GM21529 (cell line): Measurements from ENCODE around the gene MYOT.
"Not testable (repeated sequence)": the region's sequence is repeated elsewhere in the genome, so short reads cannot be mapped to it uniquely, and the experiment has no call there.

Experiments used
- ATAC-seq: cut with Tn5 transposase; IDR thresholded peaks from one replicate; pipeline ENCODE4 v1.9.1; 2021; ENCODE audit not compliant: unreplicated experiment

The MYOT gene

DNA sequence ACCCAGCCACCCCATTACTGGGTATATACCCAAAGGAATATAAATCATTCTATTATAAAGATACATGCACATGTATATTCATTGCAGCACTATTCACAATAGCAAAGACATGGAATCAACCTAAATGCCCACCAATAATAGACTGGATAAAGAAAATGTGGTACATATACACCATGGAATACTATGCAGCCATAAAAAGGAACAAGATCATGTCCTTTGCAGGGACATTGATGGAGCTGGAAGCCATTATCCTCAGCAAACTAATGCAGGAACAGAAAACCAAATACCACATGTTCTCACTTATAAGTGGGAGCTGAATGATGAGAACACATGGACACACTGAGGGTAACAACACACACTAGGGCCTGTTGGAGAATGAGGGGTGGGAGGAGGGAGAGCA, 14.5 kb upstream of the MYOT start:
- ATAC-seq = not testable (repeated sequence)

DNA sequence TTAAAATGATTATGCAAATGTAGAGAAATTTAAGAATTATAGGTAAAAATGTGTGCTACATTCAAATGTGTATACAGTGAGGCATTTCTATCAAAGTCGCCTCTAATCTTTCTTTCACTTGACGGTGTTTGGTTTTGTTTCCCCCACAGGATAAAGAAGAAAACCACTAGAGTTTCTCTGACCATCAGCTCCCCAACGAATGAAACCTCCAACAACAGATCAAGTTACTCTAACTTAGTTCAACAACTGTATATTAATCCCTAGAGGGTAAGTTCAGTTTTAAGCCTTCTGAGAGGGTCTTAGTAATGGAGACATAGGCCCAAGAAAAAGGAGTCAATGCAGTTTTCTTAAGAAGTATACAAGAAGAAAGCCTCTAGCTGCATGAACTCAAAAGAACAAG, 11.5 kb upstream of the MYOT start:
- peak; percentile 41 for ATAC-seq

DNA sequence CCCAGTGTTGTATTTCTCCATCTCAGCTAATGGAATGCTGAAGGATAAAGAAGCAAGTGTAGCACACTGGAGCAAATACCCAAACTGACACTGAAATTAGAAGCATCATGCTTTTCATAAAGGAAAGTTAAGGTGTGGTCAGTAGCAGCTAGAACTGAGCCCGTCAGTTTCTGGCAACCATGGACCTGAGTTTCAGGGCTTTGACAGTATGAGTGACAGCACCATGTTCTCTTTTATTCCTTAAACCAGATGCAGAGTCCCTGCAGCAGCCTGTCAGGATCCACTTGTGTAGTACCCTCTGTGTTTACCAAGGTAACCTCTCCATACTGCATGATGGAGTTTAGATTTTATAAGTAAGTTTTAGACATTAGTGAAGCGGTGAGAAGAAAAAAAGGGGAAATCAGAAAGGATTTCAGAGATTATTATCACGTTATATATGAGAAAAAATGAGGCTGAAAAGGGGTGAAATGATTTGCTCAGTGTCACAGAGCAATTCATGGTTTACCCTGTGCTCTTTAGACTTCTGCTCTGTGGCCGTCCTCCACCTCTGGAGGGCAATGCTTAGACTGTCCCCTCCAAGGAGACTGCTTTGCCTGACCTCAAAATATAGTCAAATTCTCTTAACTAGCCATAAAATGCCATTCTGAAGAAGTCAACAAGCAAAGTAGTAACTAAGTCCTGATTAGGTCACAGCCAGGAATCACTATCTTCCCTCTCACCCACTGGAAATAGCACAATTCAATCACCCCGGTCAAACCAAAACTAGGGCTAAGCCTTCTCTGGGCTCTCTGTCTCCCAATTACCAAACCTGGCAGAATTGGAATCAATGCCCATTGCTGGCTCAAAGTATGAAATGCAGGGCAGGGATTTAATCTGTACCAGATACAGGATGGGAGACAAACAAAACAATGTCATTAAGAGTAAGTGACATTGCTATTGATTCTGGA, 10.5 kb upstream of the MYOT start:
- peak; percentile 42 for ATAC-seq

DNA sequence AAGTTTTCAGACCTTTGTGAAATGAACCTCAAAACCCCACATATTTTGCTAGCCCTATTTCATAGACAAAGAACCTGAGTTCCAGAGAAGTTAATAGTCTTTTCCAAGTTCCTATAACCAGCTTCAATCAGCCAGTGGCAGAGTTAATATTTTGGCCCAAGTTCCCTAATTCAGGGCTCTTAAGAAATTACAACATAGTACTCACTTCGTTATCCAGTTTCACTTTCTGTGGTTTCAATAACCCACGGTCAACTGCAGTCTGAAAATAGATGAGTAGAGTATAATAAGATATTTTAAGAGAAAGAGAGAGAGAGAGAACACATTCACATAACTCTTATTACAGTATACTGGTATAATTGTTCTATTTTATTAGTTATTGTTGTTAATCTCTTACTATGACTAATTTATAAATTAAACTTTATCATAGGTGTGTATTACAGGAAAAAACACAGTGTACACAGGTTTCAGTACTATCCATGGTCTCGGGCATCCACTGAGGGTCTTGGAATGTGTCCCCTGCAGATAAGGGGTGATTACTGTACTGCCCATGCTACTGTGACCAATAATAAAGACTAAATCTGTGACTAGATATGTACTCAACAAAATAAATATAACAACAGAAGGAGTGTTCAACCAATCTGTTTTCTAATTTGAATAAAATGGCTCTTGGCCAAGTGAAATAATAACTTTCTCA, 9.3 kb upstream of the MYOT start:
- ATAC-seq = peak; percentile 92

DNA sequence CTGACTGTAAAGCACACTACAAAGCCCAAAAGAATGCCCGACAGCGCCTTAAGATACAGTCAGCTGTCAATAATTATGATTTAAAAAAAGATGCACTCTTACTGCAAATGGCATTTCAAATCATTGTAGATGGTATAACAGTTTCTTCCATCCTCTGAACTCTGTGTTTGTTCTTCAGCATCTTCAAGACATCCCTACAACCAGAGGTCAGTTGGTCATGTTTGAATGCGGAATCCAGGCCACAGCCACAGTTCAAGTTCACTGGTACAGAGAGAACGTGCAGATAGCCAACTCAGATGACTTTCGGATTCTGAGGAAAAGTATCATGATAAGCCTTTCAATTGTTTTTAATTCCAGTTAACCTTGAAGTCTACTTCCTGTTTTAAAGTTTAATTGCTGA, 8.7 kb upstream of the MYOT start:
- no peak for ATAC-seq

DNA sequence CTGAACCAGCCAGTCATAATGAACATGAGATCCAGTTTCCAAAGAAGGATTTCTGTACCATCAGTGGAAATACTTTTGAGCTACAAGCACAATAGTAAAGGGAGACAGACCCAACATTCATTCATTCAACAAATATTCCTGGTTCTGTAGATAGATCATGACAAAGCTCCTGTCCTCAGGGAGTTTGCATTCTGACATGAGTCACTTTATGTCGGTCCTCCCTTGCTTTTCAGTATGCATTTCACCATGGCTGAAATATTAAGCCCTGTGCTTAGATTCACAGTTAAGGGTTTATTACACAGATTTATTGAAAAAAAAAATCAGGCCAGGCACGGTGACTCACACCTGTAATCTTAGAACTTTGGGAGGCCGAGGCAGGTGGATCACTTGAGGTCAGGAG, 5.4 kb upstream of the MYOT start:
- no peak for ATAC-seq

DNA sequence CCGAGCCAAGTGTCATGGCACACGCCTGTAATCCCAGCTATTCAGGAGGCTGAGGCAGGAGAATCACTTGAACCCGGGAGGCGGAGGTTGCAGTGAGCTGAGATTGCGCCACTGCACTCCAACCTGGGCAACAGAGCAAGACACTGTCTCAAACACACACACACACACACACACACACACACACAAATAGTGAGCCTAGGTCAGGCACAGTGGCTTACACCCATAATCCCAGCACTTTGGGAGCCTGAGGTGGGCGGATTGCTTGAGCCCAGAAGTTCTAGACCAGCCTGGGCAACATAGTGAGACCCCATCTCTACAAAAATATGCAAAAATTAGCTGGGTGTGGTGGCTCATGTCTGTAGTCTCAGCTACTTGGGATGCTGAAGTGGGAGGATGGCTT, 4.0 kb upstream of the MYOT start:
- not testable (repeated sequence) for ATAC-seq

DNA sequence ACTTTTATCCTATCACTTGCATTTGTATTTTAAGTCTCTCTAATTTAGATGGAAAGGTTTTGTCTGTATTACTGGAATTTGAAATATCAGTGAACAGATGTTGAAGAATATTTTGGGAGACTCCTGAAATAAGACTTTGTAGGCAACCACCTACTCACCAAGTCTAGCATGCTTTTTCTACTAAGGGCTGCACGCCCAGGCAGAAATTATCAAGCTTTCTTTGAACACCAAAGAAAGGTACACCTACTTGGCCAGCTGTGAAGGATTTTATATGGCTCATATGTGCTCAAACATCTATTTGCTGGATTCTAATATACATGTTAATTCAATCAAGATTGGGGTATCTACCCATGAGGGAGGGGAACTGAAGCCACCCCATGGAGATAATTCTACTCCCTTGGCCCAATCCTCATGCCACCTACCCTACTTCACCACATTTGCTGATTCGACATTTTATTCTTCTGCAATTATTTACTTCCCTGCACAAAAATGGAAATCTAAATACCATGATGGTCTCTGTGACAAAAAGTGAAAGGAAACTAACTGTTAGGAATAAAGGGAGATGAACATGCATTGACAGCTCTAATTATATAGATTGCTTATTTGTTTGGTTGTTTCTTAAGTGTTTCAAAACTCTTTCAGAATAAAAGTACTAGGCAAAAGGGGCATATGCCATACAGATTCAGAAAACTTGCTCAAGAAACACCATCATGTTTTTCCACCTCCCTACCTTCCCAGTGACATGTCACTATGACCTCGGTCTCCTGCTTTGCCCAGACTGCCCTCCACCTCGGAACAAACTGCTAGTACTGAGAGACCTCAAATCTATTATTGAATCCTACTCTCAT, 895 bp upstream of the MYOT start:
- ATAC-seq = no peak

DNA sequence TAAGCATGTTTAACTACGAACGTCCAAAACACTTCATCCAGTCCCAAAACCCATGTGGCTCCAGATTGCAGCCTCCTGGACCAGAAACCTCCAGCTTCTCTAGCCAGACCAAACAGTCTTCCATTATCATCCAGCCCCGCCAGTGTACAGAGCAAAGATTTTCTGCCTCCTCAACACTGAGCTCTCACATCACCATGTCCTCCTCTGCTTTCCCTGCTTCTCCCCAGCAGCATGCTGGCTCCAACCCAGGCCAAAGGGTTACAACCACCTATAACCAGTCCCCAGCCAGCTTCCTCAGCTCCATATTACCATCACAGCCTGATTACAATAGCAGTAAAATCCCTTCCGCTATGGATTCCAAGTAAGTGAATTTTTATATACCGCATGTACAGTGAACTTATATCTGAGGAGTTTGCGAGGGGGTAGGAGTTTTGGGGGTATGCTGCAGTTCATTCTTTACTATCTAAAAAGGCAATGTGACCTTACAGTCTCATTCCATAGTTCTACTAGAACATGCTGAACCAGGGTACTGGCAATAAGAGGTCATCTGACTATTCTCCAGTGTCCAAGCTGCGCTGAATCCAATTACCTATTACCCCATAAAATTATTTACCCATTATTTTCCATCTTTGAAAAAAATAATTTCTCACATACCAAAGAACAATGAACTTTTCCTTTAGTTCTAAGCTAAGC, 3.1 kb downstream of the MYOT start:
- ATAC-seq = no peak

DNA sequence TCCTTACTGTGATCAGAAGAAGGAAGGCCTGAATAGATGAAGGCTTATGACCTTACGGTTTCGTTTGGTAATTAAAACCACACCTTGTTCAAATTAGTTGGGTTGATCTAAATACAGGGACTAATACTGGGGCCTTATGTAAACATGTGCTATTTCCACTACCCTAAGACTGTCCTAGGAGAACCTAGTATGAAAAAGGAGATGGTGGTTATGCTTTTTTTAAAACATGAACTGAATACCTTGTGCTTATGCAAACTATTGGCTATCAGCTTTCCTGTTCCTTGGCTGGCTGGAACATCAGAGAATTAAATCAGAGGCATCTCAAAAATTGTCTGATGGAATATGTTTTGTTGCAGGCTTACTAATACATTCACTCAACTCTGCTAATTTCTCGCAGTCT, 3.9 kb downstream of the MYOT start:
- no peak for ATAC-seq

DNA sequence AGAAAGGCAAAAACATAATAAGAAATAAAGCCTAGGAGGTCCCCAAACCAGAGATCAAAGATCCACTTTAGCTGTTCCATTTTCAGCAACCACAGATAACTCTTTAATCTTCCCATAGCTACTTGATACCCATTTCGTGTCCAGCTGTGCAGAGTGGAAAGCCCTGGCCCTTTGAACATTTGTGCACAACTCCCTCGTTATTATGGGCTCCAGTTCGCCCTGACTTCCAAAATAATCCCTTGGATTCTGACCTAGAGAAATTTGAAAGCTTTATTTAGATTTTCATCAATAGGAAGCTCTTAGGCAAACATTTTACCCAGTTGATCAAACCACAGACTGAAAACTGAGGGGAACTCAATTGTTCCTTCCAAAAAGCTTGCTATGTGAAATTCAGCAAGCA, 4.8 kb downstream of the MYOT start:
- ATAC-seq = no peak

DNA sequence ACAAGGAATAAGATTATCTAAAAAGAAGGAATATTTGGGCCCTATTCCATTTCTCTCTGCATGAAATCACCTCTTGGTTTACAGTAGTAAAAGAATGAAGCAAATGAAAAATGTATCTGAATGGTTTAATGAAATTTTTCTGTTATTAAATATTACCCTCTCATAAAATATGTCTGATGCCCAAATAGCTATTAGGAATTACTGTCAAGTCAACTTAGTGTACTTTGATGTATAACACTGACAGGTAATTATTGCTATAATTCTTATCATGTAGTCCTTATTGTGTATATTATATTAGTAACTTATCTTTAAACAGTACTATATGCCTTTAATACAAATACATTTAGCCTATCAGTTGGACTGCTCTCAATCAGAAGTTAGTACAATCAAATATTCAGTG, 8.4 kb downstream of the MYOT start:
- ATAC-seq = no peak

DNA sequence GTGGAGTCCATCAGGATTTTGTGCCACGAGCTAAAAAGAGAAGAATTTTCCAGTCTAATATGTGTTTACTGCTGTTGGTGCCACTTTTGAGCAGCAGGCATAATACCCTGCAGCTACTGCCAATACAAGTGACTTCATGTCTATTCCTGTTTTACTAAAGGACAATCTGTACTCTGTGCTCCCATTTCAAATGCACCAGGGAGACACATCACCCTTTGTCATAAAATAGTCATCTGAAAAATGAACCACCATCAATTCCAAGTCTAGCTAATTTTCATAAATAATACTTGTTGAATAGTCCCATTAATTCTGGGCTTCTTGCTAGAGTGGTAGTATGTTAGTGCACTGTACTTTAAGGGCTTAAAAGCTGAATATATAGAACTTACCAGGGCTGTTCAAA, 12.7 kb downstream of the MYOT start:
- ATAC-seq = no peak

DNA sequence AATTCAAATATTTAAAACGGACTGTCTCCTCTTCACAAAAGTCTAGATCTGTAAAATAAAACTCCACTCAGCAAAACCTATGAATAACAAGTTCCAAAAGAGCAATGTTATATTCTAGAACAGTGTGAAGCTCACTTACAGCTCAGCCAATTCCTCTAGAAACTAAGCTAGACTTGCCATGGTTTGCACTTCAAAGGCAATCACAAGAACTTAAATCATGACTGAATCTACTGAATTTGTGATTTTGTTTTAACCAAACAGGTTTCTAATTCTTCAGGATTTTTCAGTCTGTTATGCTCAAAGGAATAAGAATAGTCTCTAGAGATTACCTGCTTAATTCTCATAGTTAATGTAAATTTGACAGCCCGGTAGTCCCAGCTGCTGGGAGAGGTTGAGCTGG, 20.2 kb downstream of the MYOT start:
- ATAC-seq = no peak

DNA sequence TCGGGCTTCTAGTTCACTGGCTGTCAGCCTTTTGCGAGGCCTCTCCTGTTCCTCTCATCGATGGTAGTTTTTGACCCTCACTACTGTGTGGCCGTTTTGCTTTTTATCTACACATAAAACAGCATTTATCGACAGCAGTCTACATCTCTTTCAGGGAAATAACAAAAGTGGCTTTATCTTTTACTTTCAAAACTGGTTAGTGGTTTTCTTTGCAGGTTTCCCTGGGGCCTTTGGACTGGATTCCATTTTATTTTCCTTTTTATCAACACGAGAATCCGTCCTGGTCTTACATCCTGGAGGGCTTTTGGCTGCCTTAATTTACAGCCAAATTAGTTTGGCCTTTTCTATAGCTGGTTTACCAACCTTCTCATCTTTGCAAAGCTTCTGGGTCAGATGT, 20.8 kb downstream of the MYOT start:
- ATAC-seq = no peak

DNA sequence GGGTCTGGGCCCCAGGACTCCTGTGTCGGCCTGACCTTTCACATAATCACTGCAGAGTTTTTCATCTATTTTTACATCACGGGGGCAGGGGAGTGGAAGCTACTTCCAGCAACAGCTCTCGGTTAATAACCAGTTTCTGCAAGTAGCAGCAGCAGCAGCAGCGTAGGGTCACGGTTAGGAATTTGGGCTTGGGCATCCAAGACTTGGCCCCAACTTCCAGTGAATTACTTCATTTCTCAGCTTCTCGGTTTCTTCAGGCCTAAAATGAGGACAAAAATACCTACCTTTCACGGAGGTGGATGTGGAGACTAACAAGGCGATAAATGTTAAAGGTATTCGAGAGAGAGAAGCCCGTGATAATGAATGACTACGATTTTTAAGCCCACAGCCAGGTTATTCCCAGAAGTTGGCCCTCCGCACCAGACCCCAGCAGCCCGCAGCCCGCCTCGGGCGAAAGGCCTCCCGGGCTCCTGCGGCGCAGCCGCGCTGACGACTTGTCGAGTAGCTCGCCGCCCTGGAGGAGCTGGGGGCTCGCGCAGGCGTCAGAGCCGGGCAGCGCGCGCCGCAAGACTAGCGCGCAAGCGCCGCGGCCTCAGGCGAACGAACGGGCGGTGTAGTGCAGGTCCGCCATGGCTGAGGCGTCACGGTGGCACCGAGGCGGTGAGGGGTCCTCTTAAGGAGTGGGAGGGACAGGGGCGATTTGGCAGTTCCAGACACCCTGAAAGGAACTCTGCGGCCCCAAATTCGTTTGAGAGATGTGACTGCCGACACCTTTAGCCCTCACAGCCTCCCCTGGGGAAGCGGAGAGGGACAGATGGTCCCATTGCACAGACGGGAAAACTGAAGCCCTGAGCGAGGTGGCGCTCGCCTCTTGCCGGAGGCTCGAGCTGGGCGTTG, 21.5 kb downstream of the MYOT start, which contains the start of gene PKD2L2:
Gene PKD2L2, plus strand, starts transcription at position 595 of the 897 bp plus-strand sequence. Its CDS starts 35 bp downstream, at position 630.
- ATAC-seq = peak; percentile 95

DNA sequence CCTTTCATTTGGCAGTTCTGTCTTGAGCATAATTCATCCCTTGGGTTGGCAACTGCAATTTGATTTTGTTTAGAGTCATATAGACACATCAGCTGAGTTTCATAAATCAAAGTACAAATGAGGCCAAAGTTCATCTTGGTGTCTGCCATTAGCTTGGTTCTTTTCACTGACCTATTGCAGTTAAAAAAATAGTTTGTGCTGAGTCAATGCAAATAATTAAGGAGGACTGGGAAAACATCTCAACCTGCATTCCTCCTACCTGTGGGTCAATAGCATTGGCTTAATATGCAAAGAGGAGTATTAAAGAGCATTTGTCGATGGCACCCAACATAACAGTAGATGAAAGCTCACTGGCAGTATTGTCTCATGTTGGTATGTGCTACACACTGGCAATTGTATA, 23.2 kb downstream of the MYOT start:
- no peak for ATAC-seq

DNA sequence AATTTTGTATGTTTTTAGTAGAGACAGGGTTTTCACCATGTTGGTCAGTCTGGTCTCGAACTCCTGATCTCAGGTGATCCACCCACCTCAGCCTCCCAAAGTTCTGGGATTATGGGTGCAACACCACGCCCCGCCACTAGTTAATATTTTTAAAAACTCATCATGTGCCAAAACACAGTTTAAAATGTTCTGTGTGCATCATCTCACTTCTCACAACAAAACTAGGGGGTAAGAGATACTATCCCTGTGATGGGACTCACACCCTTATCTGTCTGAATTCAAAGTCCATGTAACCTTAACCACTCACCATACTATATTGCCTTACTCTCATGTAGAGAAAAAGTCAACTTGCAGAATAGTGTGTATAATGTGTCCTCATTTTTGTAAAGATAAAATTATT, 24.2 kb downstream of the MYOT start:
- no peak for ATAC-seq

DNA sequence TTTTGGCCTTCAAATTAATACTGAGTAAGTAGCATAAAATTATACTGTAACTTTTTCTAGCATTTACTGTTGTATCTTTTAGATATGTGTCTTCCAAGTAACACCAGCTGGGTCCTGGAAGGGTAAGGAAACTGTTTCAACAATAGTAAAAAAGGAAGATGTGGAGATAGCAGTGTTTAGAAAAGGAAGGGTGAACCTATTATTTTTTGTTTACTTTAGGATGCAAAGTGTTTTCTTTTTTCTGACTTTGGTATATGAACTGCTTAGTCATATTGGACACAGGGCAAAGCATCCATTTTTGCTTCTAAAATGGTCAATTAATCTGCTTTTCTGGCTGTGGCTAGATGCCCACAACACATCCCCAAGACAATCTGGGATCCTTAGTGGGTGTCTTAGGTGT, 26.9 kb downstream of the MYOT start:
- ATAC-seq = no peak

DNA sequence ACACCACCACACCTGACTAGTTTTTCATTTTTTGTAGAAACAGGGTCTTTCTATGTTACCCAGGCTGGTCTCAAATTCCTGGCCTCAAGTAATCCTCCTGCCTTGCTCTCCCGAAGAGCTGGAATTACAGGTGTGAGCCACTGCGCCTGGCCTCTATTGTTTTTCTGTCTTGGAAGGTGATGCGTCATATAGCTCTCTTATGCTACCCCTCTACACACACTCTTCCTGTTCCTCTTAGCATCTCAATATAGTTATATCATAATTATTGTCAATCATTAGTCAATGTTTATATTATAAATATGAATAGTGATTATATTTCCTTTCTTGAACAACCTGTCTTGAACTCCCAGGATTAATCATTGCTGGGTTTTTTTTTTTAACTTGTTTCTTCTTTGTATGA, 28.9 kb downstream of the MYOT start:
- ATAC-seq = no peak
